IMR-90 (cell line): ENCODE measurements around the gene PALM2AKAP2. TPM values are rescaled to one million over a fixed set of nuclear protein-coding genes. Genes with fewer than 3 reads are reported as not detected.
A peak's percentile ranks its signal among the peaks of the same experiment; 100 is the strongest.

Experiments
- ATAC-seq: fragments of 200-7000 bp; cut with Tn5 transposase; 2 replicates; pipeline ENCODE4 v1.9.1; 2020; ENCODE audit warnings: low read depth, mild to moderate bottlenecking, moderate library complexity
- BruUV-seq: library from RNA; stranded (reverse); fragments of 400-500 nt; replicated peaks from 2 replicates; lab custom pipeline; 2021; lab: Mats Ljungman, UMichigan
- CTCF ChIA-PET: fragments of 300-600 bp; formaldehyde crosslinking; extraction: SDS; loops from one replicate; lab custom pipeline; 2021; ENCODE audit warnings: antibody characterized with exemption; lab: Yijun Ruan, JAX
- POLR2A ChIA-PET: fragments of 300-600 bp; sonication (Branson Sonifier 250); formaldehyde crosslinking; loops from one replicate; lab custom pipeline; 2022; ENCODE audit warnings: antibody characterized with exemption; ENCODE audit not compliant: unreplicated experiment; lab: Charles Lee
- DNase-seq: peaks from one replicate; pipeline ENCODE4 v3.0.0; 2013
- H2AFZ ChIP-seq: replicated peaks from 2 replicates; pipeline ENCODE3; 2013; ENCODE audit warnings: low read length, mild to moderate bottlenecking; ENCODE audit not compliant: poor library complexity
- H2AK5ac ChIP-seq: 2 replicates; pipeline ENCODE4 v1.6.1; 2013; ENCODE audit warnings: low read depth, low read length, inconsistent platforms
- H2AK9ac ChIP-seq: replicated peaks from 2 replicates; pipeline ENCODE3; 2013; ENCODE audit warnings: mild to moderate bottlenecking, low read depth, low read length, moderate library complexity; ENCODE audit not compliant: poor library complexity
- H2BK120ac ChIP-seq: 2 replicates; pipeline ENCODE4 v1.6.1; 2013; ENCODE audit warnings: low read depth, low read length, inconsistent platforms
- H2BK15ac ChIP-seq: 3 replicates; pipeline ENCODE4 v1.6.1; 2013; ENCODE audit warnings: low read depth, low read length, inconsistent platforms
- H2BK20ac ChIP-seq: 2 replicates; pipeline ENCODE4 v1.6.1; 2013; ENCODE audit warnings: low read depth, mild to moderate bottlenecking, inconsistent platforms, low read length, moderate library complexity
- H2BK5ac ChIP-seq: 2 replicates; pipeline ENCODE4 v1.6.1; 2013; ENCODE audit warnings: mild to moderate bottlenecking, low read depth, low read length, inconsistent platforms; ENCODE audit not compliant: poor library complexity, severe bottlenecking
- H3K14ac ChIP-seq: replicated peaks from 2 replicates; pipeline ENCODE4 v1.6.1; 2013; ENCODE audit warnings: low read depth, low read length, inconsistent platforms
- H3K18ac ChIP-seq: 2 replicates; pipeline ENCODE4 v1.6.1; 2013; ENCODE audit warnings: low read depth, low read length, control low read depth
- H3K23ac ChIP-seq: 2 replicates; pipeline ENCODE4 v1.6.1; 2013; ENCODE audit warnings: low read depth, low read length, inconsistent platforms
- H3K27ac ChIP-seq: 2 replicates; pipeline ENCODE4 v1.5.1; 2013; ENCODE audit warnings: mild to moderate bottlenecking, control low read depth, low read length; ENCODE audit not compliant: insufficient read depth
- H3K27me3 ChIP-seq: 2 replicates; pipeline ENCODE4 v1.6.1; 2013; ENCODE audit warnings: low read length; ENCODE audit not compliant: control insufficient read depth, insufficient read depth
- H3K36me3 ChIP-seq: 2 replicates; pipeline ENCODE4 v1.6.1; 2013; ENCODE audit warnings: low read length, mixed read lengths; ENCODE audit not compliant: control insufficient read depth, insufficient read depth
- H3K4ac ChIP-seq: 2 replicates; pipeline ENCODE4 v1.6.1; 2013; ENCODE audit warnings: low read depth, low read length, inconsistent platforms
- H3K4me1 ChIP-seq: 2 replicates; pipeline ENCODE4 v1.6.1; 2013; ENCODE audit warnings: low read length, mixed read lengths; ENCODE audit not compliant: control insufficient read depth, insufficient read depth
- H3K4me2 ChIP-seq: 2 replicates; pipeline ENCODE4 v1.6.1; 2013; ENCODE audit warnings: low read depth, mild to moderate bottlenecking, control low read depth, low read length, moderate library complexity
- H3K4me3 ChIP-seq: 2 replicates; pipeline ENCODE4 v1.5.1; 2013; ENCODE audit warnings: low read depth, mild to moderate bottlenecking, control low read depth, low read length, moderate library complexity; ENCODE audit not compliant: insufficient read depth
- H3K56ac ChIP-seq: 2 replicates; pipeline ENCODE4 v1.6.1; 2013; ENCODE audit warnings: low read length, inconsistent platforms; ENCODE audit not compliant: insufficient read depth; ENCODE audit errors: extremely low read depth
- H3K79me1 ChIP-seq, 2 experiments: 2 replicates each; pipeline ENCODE4 v1.6.1; 2013; ENCODE audit warnings: low read length in 2 of 2, inconsistent platforms in 1 of 2, low read depth in 1 of 2
- H3K9ac ChIP-seq: 2 replicates; pipeline ENCODE4 v1.6.1; 2013; ENCODE audit warnings: low read depth, low read length, control low read depth
- H3K9me1 ChIP-seq: 2 replicates; pipeline ENCODE4 v1.6.1; 2013; ENCODE audit warnings: low read length, inconsistent platforms; ENCODE audit not compliant: insufficient read depth
- H3K9me3 ChIP-seq: 2 replicates; pipeline ENCODE4 v1.6.1; 2013; ENCODE audit warnings: low read length; ENCODE audit not compliant: control insufficient read depth, insufficient read depth
- H4K20me1 ChIP-seq: 2 replicates; pipeline ENCODE4 v1.6.1; 2013; ENCODE audit warnings: low read length, inconsistent platforms; ENCODE audit not compliant: insufficient read depth
- H4K5ac ChIP-seq: 2 replicates; pipeline ENCODE4 v1.6.1; 2013; ENCODE audit warnings: mild to moderate bottlenecking, low read depth, low read length, control low read depth
- H4K8ac ChIP-seq, 2 experiments: 2 replicates each; pipeline ENCODE4 v1.6.1; 2013; ENCODE audit warnings: low read depth in 2 of 2, low read length in 2 of 2, control low read depth in 1 of 2, inconsistent platforms in 1 of 2
- H4K91ac ChIP-seq: 2 replicates; pipeline ENCODE4 v1.6.1; 2013; ENCODE audit warnings: low read depth, low read length, inconsistent platforms; ENCODE audit not compliant: insufficient read depth
- BHLHE40 ChIP-seq: fragments of 150-350 bp; IDR thresholded peaks from 2 replicates; pipeline ENCODE4 v1.6.1; 2016; ENCODE audit warnings: mild to moderate bottlenecking, low read depth, low read length
- CEBPB ChIP-seq: IDR thresholded peaks from 2 replicates; pipeline ENCODE4 v1.6.1; 2012; ENCODE audit warnings: low read depth, low read length, improper control_type of control experiment
- CHD1 ChIP-seq: IDR thresholded peaks from 2 replicates; pipeline ENCODE4 v1.6.1; 2012; ENCODE audit warnings: low read depth, low read length, improper control_type of control experiment
- ELK1 ChIP-seq: fragments of 150-350 bp; IDR thresholded peaks from 2 replicates; pipeline ENCODE4 v1.6.1; 2016; ENCODE audit warnings: low read depth, mild to moderate bottlenecking, low read length, moderate library complexity, borderline replicate concordance
- NFE2L2 ChIP-seq: fragments of 150-350 bp; IDR thresholded peaks from 2 replicates; pipeline ENCODE4 v1.6.1; 2016; ENCODE audit warnings: low read depth, mild to moderate bottlenecking, low read length
- WGBS, 2 experiments: methylation state at CpG; one replicate each; pipeline versions ENCODE4 v1.1.5 to v1.1.7; 2013; ENCODE audit warnings: missing lambda C conversion rate in 2 of 2; ENCODE audit not compliant: insufficient read length in 1 of 2; ENCODE audit errors: extremely low coverage in 2 of 2; 5-methylcytosine and 5-hydroxymethylcytosine counted together
- dilution Hi-C: fragments of 300-500 bp; cut with HindIII; formaldehyde crosslinking; loops from one replicate; pipeline ENCODE4 v1.14.3; 2018; ENCODE audit warnings: low sequenced_read_pairs; ENCODE audit not compliant: unreplicated experiment
- in situ Hi-C: fragments of 300-500 bp; cut with MboI; formaldehyde crosslinking; loops from 3 replicates; pipeline ENCODE4 v1.14.3; 2019; ENCODE audit warnings: low sequenced_read_pairs, inconsistent platforms, mixed read lengths
- intact Hi-C: fragments of 100-400 bp; cut with micrococcal nuclease; formaldehyde crosslinking; loops from 2 replicates; pipeline ENCODE4 v1.10.0; 2022
- polyA plus RNA-seq, 3 experiments: library from polyadenylated mRNA; depleted of rRNA; stranded (reverse); fragments of >200 nt; gene quantifications; 2 replicates each; pipeline ENCODE4 v1.2.3, GENCODE V29; 2012; ENCODE audit warnings: low replicate concordance in 1 of 3
- total RNA-seq: library from RNA; depleted of rRNA; stranded (reverse); fragments of >200 nt; gene quantifications from 2 replicates; pipeline ENCODE4 v1.2.3, GENCODE V29; 2012

PALM2AKAP2 gene
- total and polyA plus RNA-seq, 2 of the 4 experiments (the other 2 are of a cell fraction) = 3.2 to 14.2 TPM

DNA sequence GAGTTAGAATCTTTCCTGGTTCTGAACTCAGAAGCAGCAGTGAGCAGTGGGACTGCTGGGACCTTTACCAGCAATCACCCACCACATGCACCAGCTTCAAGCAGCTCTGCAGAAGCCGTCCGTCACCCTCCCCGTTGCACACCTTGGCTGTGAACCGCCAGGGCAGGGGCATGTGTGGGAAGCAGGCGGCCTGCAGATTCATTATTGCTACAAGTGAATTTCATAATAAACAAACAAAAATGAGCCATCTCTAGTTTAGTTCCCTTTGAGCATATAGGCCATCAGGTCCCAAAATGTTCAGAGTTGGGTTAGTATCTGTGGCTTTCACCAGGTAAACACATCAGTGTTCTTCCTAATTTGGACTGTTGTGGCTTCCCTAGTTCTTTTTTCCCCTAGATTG is 17.5 kb downstream of the PALM2AKAP2 start:
- Histone ChIP-seq H3K4me2 (no peak overlapping the region), H3K27ac (no peak overlapping the region), H3K36me3 (no peaks in the 10 kb centered on the region), H3K9me3 (no peaks in the 10 kb centered on the region), H3K56ac (no peak overlapping the region), H2BK15ac (no peak overlapping the region), H3K27me3 (no peaks in the 10 kb centered on the region), H4K8ac (no peak overlapping the region), H2AFZ (no peak overlapping the region), H4K20me1 (peaks cover 19% of the 10 kb centered on the region; the same call in 1 of the 2 replicates), H2BK120ac (no peak overlapping the region), H3K4me3 (no peak overlapping the region), H3K23ac (no peak overlapping the region), H3K4ac (peak overlapping the region; percentile 7; the same call in 1 of the 2 replicates), H2BK5ac (no peak overlapping the region), H3K79me1 (peaks cover 43 to 77% of the 10 kb centered on the region in 2 experiments), H3K9ac (no peak overlapping the region), H2AK5ac (0 out of 2 replicates have a peak overlapping the region, but pooled peaks have one; percentile 13), H3K9me1 (peaks cover 36% of the 10 kb centered on the region), H3K4me1 (peaks cover 20% of the 10 kb centered on the region), H4K5ac (no peak overlapping the region), H4K91ac (no peak overlapping the region), H2AK9ac (no peak overlapping the region), H3K18ac (no peak overlapping the region), H3K14ac (peak overlapping the region; percentile 63; the same call in 1 of the 2 replicates), H2BK20ac (no peak overlapping the region)
- ChIA-PET CTCF (interaction anchor here (0.6 kb wide), 1 partner anchor 9 kb away, joined by 3 read pairs; no protein-coding TSS in a partner anchor), POLR2A (no interaction called here)
- WGBS, 2 experiments = no CpG with 5 or more reads among the region's 5 CpGs
- DNase-seq = no peak
- intact Hi-C loops = no loop called here
- TF ChIP-seq CHD1 = no peak
- no peak for TF ChIP-seq CEBPB
- no peak for TF ChIP-seq ELK1
- no peak for TF ChIP-seq NFE2L2
- no peak for TF ChIP-seq BHLHE40
- dilution Hi-C loops = no loop called here
- ATAC-seq = no peak
- in situ Hi-C loops = no loop called here
- BruUV-seq = no TSS peak
